BJ (cell line): ENCODE measurements around the gene CREB3L2. TPM values are rescaled to one million over a fixed set of nuclear protein-coding genes. Genes with fewer than 3 reads are reported as not detected.

ENCODE experiments used
- CTCF ChIA-PET: fragments of 350-600 bp; formaldehyde crosslinking; extraction: SDS; loops from one replicate; lab custom pipeline; 2021; ENCODE audit warnings: antibody characterized with exemption, inconsistent platforms; lab: Yijun Ruan, JAX
- POLR2A ChIA-PET: fragments of 300-600 bp; sonication (Branson Sonifier 250); formaldehyde crosslinking; extraction: SDS; loops from one replicate; lab custom pipeline; 2021; ENCODE audit warnings: antibody characterized with exemption; lab: Charles Lee
- DNase-seq: peaks from one replicate; pipeline ENCODE4 v3.0.0-alpha.2; 2011; ENCODE audit warnings: low read depth
- H3K27me3 ChIP-seq: 2 replicates; pipeline ENCODE4 v1.6.0; 2011; ENCODE audit warnings: low read length; ENCODE audit not compliant: control insufficient read depth, insufficient read depth
- H3K36me3 ChIP-seq: 2 replicates; pipeline ENCODE4 v1.5.1; 2011; ENCODE audit warnings: low read length; ENCODE audit not compliant: control insufficient read depth, insufficient read depth
- H3K4me3 ChIP-seq: 2 replicates; pipeline ENCODE4 v1.5.1; 2011; ENCODE audit warnings: low read depth, mild to moderate bottlenecking, control low read depth, low read length
- CTCF ChIP-seq: IDR thresholded peaks from 2 replicates; pipeline ENCODE4 v1.5.1; 2011; ENCODE audit warnings: low read depth, mild to moderate bottlenecking, control low read depth, inconsistent platforms, low read length, moderate library complexity; ENCODE audit not compliant: insufficient read depth
- polyA plus RNA-seq: library from polyadenylated mRNA; depleted of rRNA; stranded (reverse); fragments of >200 nt; gene quantifications from 2 replicates; pipeline ENCODE4 v1.2.3, GENCODE V29; 2011

Gene CREB3L2
- polyA plus RNA-seq, 1 experiment = 62.2 TPM

DNA sequence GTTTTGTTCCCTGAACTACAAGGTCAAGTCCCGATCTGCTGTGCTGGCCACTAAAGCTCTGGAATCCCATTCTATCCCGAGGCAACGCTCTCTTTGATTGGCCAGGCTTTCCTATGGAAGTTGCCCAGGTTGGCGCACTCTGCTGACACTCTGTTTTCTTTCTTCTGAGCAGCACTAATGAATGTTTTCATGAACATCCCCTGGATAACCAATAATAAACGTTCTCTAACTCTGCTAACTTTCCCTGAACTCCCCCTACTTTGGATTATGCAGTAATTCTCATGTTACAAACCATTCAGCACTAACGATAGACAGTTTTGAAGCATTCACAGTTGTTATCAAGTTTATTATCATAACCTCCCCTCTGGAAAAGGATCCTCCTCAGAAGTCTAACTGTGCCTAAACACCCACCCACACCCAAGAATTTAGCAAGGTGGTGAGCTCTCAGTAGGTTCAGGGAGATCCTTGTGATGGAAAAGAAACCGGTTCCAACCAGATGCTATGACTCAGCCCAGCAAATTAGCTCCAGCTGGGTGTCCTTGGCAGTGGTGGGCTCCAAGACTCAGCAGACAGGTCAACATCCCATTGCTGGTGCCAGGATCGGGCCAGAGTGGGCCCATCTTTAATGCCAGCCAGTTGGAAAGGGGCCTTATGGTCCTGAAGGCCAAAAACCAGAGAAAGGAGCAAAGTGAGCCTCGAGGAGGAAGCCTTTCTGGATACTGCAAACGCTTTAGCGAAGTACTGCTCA lies 68.4 kb downstream of the CREB3L2 start:
- CTCF ChIA-PET = interaction anchor here (0.8 to 2.2 kb wide), 9 partner anchors 12 to 69 kb away, joined by 3 to 7 read pairs (median 3); no protein-coding TSS in a partner anchor
- no peaks in the 10 kb centered on the region for H3K36me3 ChIP-seq
- POLR2A ChIA-PET = interaction anchor here (0.9 kb wide), 1 partner anchor 9 kb away, joined by 3 read pairs; no protein-coding TSS in a partner anchor
- no peaks in the 10 kb centered on the region for H3K27me3 ChIP-seq
- no peak overlapping the region for H3K4me3 ChIP-seq
- no peak for DNase-seq
- TF ChIP-seq CTCF = no peak

DNA sequence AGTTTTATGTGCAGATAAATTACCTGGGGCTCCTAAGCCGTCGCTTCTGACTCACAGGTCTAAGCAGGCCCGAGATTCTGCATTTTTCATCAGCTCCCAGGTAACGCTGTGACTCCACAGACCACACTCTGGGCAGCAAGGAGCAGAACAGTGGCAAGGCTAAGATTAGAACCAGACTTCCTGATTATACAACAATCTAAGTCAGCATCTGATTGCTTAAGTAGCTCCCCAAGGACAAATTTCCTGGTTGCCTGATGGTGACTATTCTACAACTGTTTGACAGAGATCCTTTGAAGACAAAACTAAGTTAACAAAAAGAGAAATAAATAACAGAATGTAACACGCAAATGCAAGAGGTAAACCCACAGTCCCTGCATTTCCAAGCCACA lies 69.0 kb downstream of the CREB3L2 start:
- Histone ChIP-seq H3K4me3 (no peak overlapping the region), H3K36me3 (no peaks in the 10 kb centered on the region), H3K27me3 (no peaks in the 10 kb centered on the region)
- ChIA-PET POLR2A (interaction anchor here (0.9 kb wide), 1 partner anchor 9 kb away, joined by 3 read pairs; no protein-coding TSS in a partner anchor), CTCF (interaction anchor here (1.0 to 2.2 kb wide), 7 partner anchors 13 to 70 kb away, joined by 3 to 7 read pairs (median 4); no protein-coding TSS in a partner anchor)
- peak; percentile 39 for DNase-seq
- TF ChIP-seq CTCF = no peak

GRCh38 chr7:137931823-137932222 lies 70.1 kb downstream of the CREB3L2 start:
- H3K36me3 ChIP-seq = peaks cover 3% of the 10 kb centered on the region; the same call in 1 of the 2 replicates
- POLR2A ChIA-PET = no interaction called here
- H3K4me3 ChIP-seq = no peak overlapping the region
- no peak for DNase-seq
- TF ChIP-seq CTCF = no peak
- CTCF ChIA-PET = interaction anchor here (1.2 kb wide), 2 partner anchors 28 to 32 kb away, joined by 3 to 4 read pairs; no protein-coding TSS in a partner anchor
- no peaks in the 10 kb centered on the region for H3K27me3 ChIP-seq

GRCh38 chr7:137930581-137930980 lies 71.3 kb downstream of the CREB3L2 start:
- DNase-seq = no peak
- H3K27me3 ChIP-seq = no peaks in the 10 kb centered on the region
- no peak for TF ChIP-seq CTCF
- peaks cover 5% of the 10 kb centered on the region for H3K36me3 ChIP-seq
- no peak overlapping the region for H3K4me3 ChIP-seq
- POLR2A ChIA-PET = interaction anchor here (0.5 to 0.6 kb wide), 2 partner anchors 27 to 70 kb away, joined by 4 to 7 read pairs; no protein-coding TSS in a partner anchor
- CTCF ChIA-PET = no interaction called here

- CTCF ChIA-PET = interaction anchor here (1.4 kb wide), 1 partner anchor 79 kb away, joined by 4 read pairs; no protein-coding TSS in a partner anchor
- Histone ChIP-seq H3K36me3 (peaks cover 5% of the 10 kb centered on the region), H3K27me3 (no peaks in the 10 kb centered on the region), H3K4me3 (no peak overlapping the region)
- POLR2A ChIA-PET = interaction anchor here (0.5 kb wide), 1 partner anchor 59 kb away, joined by 4 read pairs; no protein-coding TSS in a partner anchor
- no peak for DNase-seq
- no peak for TF ChIP-seq CTCF
Observed at GRCh38 chr7:137928626-137929025, 73.3 kb downstream of the CREB3L2 start.
